GM12801 (cell line): ENCODE data around the gene NOD2.

ENCODE experiments used
- CTCF ChIP-seq: IDR thresholded peaks from one replicate; pipeline ENCODE4 v1.5.1; 2011; ENCODE audit warnings: control low read depth; ENCODE audit not compliant: insufficient read length; ENCODE audit errors: extremely low read depth

Gene NOD2

GRCh38 chr16:50756473-50756872, 63.1 kb downstream of the NOD2 start:
- no peak for TF ChIP-seq CTCF

GRCh38 chr16:50761267-50761666, 67.9 kb downstream of the NOD2 start:
- no peak for TF ChIP-seq CTCF

GRCh38 chr16:50762241-50762640, 68.8 kb downstream of the NOD2 start:
- no peak for TF ChIP-seq CTCF

DNA sequence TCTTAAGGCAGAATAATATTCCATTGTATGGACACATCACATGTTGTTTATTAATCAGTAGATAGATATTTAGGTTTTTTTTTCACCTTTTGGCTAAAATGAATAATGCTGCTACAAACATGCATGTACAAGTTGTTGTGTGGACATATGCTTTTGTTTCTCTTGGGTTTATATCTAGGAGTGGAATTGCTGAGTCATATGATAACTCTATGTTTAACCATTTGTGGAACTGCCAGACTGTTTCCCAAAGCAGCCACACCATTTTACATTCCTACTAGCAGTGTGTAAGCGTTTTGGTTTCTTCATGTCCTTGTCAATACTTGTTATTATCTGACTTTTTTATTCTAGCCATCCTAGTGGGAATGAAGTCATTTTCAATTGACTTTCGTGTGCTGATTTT, 69.8 kb downstream of the NOD2 start:
- TF ChIP-seq CTCF: no peak

GRCh38 chr16:50765260-50765659, 71.9 kb downstream of the NOD2 start:
- TF ChIP-seq CTCF: no peak

DNA sequence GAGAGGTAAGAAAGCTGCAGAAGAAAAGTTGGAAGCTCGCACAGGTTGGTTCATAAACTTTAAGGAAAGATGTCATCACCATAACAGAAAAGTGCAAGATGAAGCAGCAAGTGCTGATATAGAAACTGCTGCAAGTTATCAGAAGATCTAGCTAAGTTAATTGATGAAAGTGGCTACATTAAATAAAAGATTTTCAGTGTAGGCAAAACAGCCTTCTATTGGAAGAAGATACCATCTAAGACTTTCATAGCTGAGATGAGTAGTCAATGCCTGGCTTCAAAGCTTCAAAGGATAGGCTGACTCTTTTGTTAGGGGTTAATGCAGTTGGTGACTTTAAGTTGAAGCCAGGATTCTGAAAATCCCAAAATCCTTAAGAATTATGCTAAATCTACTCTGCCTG, 72.5 kb downstream of the NOD2 start:
- TF ChIP-seq CTCF: no peak

GRCh38 chr16:50767197-50767596, 73.8 kb downstream of the NOD2 start:
- no peak for TF ChIP-seq CTCF

DNA sequence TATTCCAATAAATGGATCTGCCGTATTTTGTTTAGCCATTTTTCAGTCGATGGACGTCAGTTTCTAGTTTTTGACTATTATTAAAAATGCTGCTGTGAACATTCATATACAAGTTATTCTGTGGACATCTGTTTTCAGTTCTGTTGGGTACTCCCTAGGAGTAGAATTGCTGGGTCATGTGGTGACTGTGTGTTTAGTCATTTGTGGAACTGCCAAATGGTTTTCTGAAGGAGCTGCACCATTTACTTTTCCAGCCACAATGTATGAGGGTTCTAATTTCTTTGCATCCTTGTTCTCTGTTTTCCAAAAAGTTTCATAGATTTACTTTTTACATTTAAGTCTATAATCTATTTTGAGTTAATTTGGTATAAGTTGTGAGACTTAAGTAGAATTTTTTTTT, 78.0 kb downstream of the NOD2 start:
- TF ChIP-seq CTCF: no peak
